Small intestine (tissue), 7 donors: ENCODE measurements around the gene CDHR5. TPM values are rescaled to one million over a fixed set of nuclear protein-coding genes. Genes with fewer than 3 reads are reported as not detected.

Source experiments
- DNase-seq, 2 donors: peaks; one replicate each; pipeline versions ENCODE4 v3.0.0 to v3.0.0-alpha.2; 2013
- FAIRE-seq: peaks from 2 replicates; lab custom pipeline; 2012; peaks lifted over from hg19 to GRCh38; lab: Jason Lieb, UNC
- H3K27ac ChIP-seq, 3 donors: one replicate each; pipeline ENCODE4 v1.5.1; 2013; ENCODE audit warnings: low read length in 2 of 3, mild to moderate bottlenecking in 2 of 3, control low read depth in 1 of 3, inconsistent platforms in 1 of 3, low read depth in 1 of 3, moderate library complexity in 1 of 3
- H3K27me3 ChIP-seq, 3 donors: one replicate each; pipeline ENCODE4 v1.6.1; 2013; ENCODE audit warnings: low read length in 3 of 3, inconsistent platforms in 1 of 3; ENCODE audit not compliant: control insufficient read depth in 3 of 3, insufficient read depth in 3 of 3
- H3K36me3 ChIP-seq, 3 donors: one replicate each; pipeline ENCODE4 v1.6.1; 2013; ENCODE audit warnings: low read length in 3 of 3, inconsistent platforms in 1 of 3, low read depth in 1 of 3, mild to moderate bottlenecking in 1 of 3, moderate library complexity in 1 of 3; ENCODE audit not compliant: control insufficient read depth in 3 of 3, insufficient read depth in 2 of 3
- H3K4me1 ChIP-seq, 3 donors: one replicate each; pipeline ENCODE4 v1.6.1; 2013; ENCODE audit warnings: low read length in 2 of 3, inconsistent platforms in 1 of 3, low read depth in 1 of 3, mild to moderate bottlenecking in 1 of 3, moderate library complexity in 1 of 3; ENCODE audit not compliant: control insufficient read depth in 3 of 3, insufficient read depth in 2 of 3
- H3K4me3 ChIP-seq, 3 donors: one replicate each; pipeline ENCODE4 v1.5.1; 2013; ENCODE audit warnings: low read length in 3 of 3, control low read depth in 1 of 3, inconsistent platforms in 1 of 3, low read depth in 1 of 3, mild to moderate bottlenecking in 1 of 3, moderate library complexity in 1 of 3
- H3K9me3 ChIP-seq, 2 donors: one replicate each; pipeline ENCODE4 v1.6.1; 2013; ENCODE audit warnings: low read depth in 1 of 2, low read length in 1 of 2; ENCODE audit not compliant: control insufficient read depth in 2 of 2, insufficient read depth in 1 of 2
- WGBS, 3 donors: extraction: QIAGEN DNeasy Blood & Tissue Kit; methylation state at CpG; one replicate each; pipeline ENCODE4 v1.1.7; 2013; 5-methylcytosine and 5-hydroxymethylcytosine counted together
- polyA plus RNA-seq, 4 donors: library from polyadenylated mRNA; stranded (reverse) in 3 of 4; unstranded in 1 of 4; fragments of 200-250 nt in 3 of 4; fragments of 120-200 nt in 1 of 4; gene quantifications; one replicate each; pipeline versions ENCODE4 v1.2.1 to v1.2.3, GENCODE V29; 2013
- donor health status: healthy with polysubstance abuse.
- donor health status: control.
- donor health status: control.
- donor health status: Bipolar disorder and iron deficiency.
- donor health status: healthy.

The CDHR5 gene
- polyA plus RNA-seq, 4 donors, result 112 to 1,182 (median 936) TPM

- Histone ChIP-seq H3K4me3 (no peak overlapping the region), H3K27me3 (no peaks in the 10 kb centered on the region), H3K9me3 (no peaks in the 10 kb centered on the region), H3K4me1 (peaks cover 0 to 20% (median 0%) of the 10 kb centered on the region in 3 donors), H3K27ac (peak overlapping the region; percentile 71 to 86 (median 82)), H3K36me3 (peaks cover 12 to 96% (median 29%) of the 10 kb centered on the region in 3 donors)
- DNase-seq (peak; percentile 93 to 95), FAIRE-seq (no peak)
- WGBS, 3 donors, result 6 to 36% (median 10%) methylated on average over 6 of the region's 6 CpGs
Observed at GRCh38 chr11:587978-588380, 36.8 kb downstream of the CDHR5 start.

DNA sequence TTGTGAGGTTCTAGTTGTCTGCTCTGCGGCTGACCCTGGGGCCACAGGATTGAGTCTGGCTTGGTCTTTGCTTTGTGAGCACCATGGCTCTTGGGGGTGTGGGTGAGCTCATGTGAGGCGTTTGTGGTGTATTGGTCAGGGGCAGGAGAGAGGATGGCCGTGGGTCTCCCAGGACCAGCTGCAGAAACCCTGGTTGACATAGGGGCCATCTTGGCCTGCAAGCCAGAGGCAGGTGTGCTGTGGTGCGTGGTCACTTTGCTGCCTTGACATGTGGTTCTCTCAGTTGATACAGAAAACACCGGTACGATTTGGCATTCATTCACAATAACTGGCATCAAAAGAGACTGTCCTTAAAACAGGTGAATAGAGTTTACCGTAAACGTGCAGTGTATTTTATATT lies 37.2 kb downstream of the CDHR5 start:
- DNase-seq, result no peak
- 54 to 69% (median 59%) methylated on average over 8 of the region's 8 CpGs for WGBS, 3 donors
- Histone ChIP-seq H3K4me1 (peaks cover 0 to 20% (median 0%) of the 10 kb centered on the region in 3 donors), H3K36me3 (peaks cover 15 to 96% (median 27%) of the 10 kb centered on the region in 3 donors), H3K4me3 (no peak overlapping the region), H3K27ac (peak overlapping the region; percentile 71 to 86 (median 82)), H3K9me3 (no peaks in the 10 kb centered on the region), H3K27me3 (no peaks in the 10 kb centered on the region)
- FAIRE-seq, result no peak

GRCh38 chr11:586376-587316 lies 38.1 kb downstream of the CDHR5 start:
- Histone ChIP-seq H3K4me3 (no peak overlapping the region), H3K27me3 (no peaks in the 10 kb centered on the region), H3K27ac (peak overlapping the region in 2 of 3 donors; percentile 71 to 86), H3K36me3 (peaks cover 11 to 97% (median 24%) of the 10 kb centered on the region in 3 donors), H3K9me3 (no peaks in the 10 kb centered on the region), H3K4me1 (peaks cover 0 to 20% (median 0%) of the 10 kb centered on the region in 3 donors)
- no peak for FAIRE-seq
- 81 to 87% (median 85%) methylated on average over 32 of the region's 32 CpGs for WGBS, 3 donors
- no peak for DNase-seq

GRCh38 chr11:584287-584686 lies 40.5 kb downstream of the CDHR5 start:
- H3K36me3 ChIP-seq, result peaks cover 6 to 87% (median 14%) of the 10 kb centered on the region in 3 donors
- H3K4me3 ChIP-seq, result no peak overlapping the region
- peaks cover 8 to 37% (median 9%) of the 10 kb centered on the region in 3 donors for H3K4me1 ChIP-seq
- no peak overlapping the region for H3K27ac ChIP-seq
- 95 to 98% (median 97%) methylated on average over 9 to 10 of the region's 10 CpGs for WGBS, 3 donors
- H3K27me3 ChIP-seq, result no peaks in the 10 kb centered on the region
- FAIRE-seq, result no peak
- H3K9me3 ChIP-seq, result no peaks in the 10 kb centered on the region
- DNase-seq, result no peak

DNA sequence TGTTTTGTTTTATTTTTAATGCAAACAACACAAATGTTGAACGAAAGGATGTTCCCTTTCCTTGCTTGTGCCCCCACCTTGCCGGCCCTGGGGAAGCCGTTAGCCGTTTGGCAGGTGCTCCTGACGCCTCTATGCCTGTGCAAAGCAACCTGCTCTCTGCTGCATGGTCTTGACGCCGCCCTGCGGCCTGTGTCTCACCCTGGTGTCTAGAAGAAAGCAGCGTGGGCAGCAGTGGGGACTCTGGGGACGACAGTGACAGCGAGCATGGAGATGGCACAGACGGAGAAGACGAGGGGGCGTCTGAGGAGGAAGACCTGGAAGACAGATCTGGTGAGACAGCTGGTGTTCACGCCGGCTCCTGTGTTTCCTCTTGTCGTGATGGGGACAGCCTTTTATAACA lies 43.0 kb downstream of the CDHR5 start:
- Histone ChIP-seq H3K27ac (peak overlapping the region in 1 of 3 donors; percentile 92), H3K9me3 (no peaks in the 10 kb centered on the region), H3K27me3 (no peaks in the 10 kb centered on the region), H3K36me3 (peaks cover 6 to 84% (median 8%) of the 10 kb centered on the region in 3 donors), H3K4me1 (peaks cover 15 to 37% (median 27%) of the 10 kb centered on the region in 3 donors), H3K4me3 (no peak overlapping the region)
- WGBS, 3 donors, result 86 to 87% (median 86%) methylated on average over 17 of the region's 17 CpGs
- FAIRE-seq, result no peak
- DNase-seq, result no peak

- WGBS, 3 donors, result 79 to 85% (median 82%) methylated on average over 14 of the region's 14 CpGs
- H3K27me3 ChIP-seq, result no peaks in the 10 kb centered on the region
- peak overlapping the region in 1 of 3 donors; percentile 92 for H3K27ac ChIP-seq
- H3K36me3 ChIP-seq, result peaks cover 6 to 80% (median 8%) of the 10 kb centered on the region in 3 donors
- H3K4me3 ChIP-seq, result no peak overlapping the region
- H3K9me3 ChIP-seq, result no peaks in the 10 kb centered on the region
- H3K4me1 ChIP-seq, result peaks cover 15 to 34% (median 27%) of the 10 kb centered on the region in 3 donors
- no peak for DNase-seq
- no peak for FAIRE-seq
Observed at GRCh38 chr11:581342-581741, 43.4 kb downstream of the CDHR5 start.

GRCh38 chr11:579830-580601 lies 44.7 kb downstream of the CDHR5 start:
- H3K4me3 ChIP-seq, result no peak overlapping the region
- DNase-seq (peak; percentile 91 to 96), FAIRE-seq (no peak)
- peaks cover 0 to 2% (median under 1%) of the 10 kb centered on the region in 3 donors for H3K27me3 ChIP-seq
- H3K27ac ChIP-seq, result peak overlapping the region; percentile 57 to 92 (median 74)
- H3K36me3 ChIP-seq, result peaks cover 3 to 68% (median 8%) of the 10 kb centered on the region in 3 donors
- WGBS, 3 donors, result 30 to 66% (median 49%) methylated on average over 20 of the region's 20 CpGs
- peaks cover 15 to 37% (median 27%) of the 10 kb centered on the region in 3 donors for H3K4me1 ChIP-seq
- no peaks in the 10 kb centered on the region for H3K9me3 ChIP-seq
